Keratinocyte (primary cell): ENCODE results near the gene GSKIP.

ENCODE experiments used
- CTCF ChIP-seq, 3 experiments: IDR thresholded peaks in 1 of 3; conservative IDR thresholded peaks in 1 of 3; optimal IDR thresholded peaks in 1 of 3; 2 replicates in 2 of 3; 3 replicates in 1 of 3; pipeline versions ENCODE3 to v1.5.1; 2011; ENCODE audit warnings: low read length in 3 of 3, mild to moderate bottlenecking in 3 of 3, moderate library complexity in 2 of 3, control low read depth in 1 of 3, inconsistent platforms in 1 of 3; ENCODE audit not compliant: insufficient read depth in 2 of 3; ENCODE audit errors: extremely low read depth in 1 of 3
- EZH2 ChIP-seq: IDR thresholded peaks from one replicate; pipeline ENCODE4 v1.6.1; 2012; ENCODE audit warnings: inconsistent platforms, mild to moderate bottlenecking, low read length, moderate library complexity

DNA sequence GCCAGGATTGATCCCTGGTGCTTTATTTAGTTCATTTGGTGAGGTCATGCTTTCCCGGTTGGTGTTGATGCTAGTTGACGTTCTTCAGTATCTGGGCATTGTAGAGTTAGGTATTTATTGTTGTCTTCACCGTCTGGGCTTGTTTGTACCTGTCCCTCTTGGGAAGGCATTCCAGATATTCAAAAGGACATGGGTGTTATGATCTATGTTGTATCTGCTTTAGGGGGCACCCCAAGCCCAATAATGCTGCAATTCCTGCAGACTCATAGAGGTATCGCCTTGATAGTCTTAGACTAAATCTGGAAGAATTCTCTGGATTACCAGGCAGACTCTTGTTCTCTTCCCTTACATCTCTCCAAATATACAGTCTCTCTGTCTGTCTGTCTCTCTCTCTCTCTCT lies 70.7 kb downstream of the GSKIP start:
- no peak for TF ChIP-seq CTCF (optimal IDR thresholded peaks at IDR 0.05 in 1 of 3, IDR thresholded peaks at IDR 0.05 in 1 of 3, conservative IDR thresholded peaks at IDR 0.05 in 1 of 3; ENCODE audit: extremely low read depth in 1 of 3, insufficient read depth in 2 of 3, low read length in 3 of 3)
- no peak for TF ChIP-seq EZH2
